Nephron (organoid): Measurements from ENCODE around the gene UBE2G1.

Experiments used
- H3K27ac Mint-ChIP-seq, 3 experiments: 2 replicates each; pipeline ENCODE4 v1.8.0; 2020; ENCODE audit warnings: mixed read lengths in 3 of 3, mild to moderate bottlenecking in 2 of 3, moderate library complexity in 1 of 3
- H3K27me3 Mint-ChIP-seq: 2 replicates; pipeline ENCODE4 v1.8.0; 2021; ENCODE audit warnings: low read depth, mild to moderate bottlenecking, moderate library complexity, mixed read lengths
- H3K36me3 Mint-ChIP-seq: 2 replicates; pipeline ENCODE4 v1.8.0; 2020; ENCODE audit warnings: low read depth, mixed read lengths
- H3K4me1 Mint-ChIP-seq: 2 replicates; pipeline ENCODE4 v1.8.0; 2020; ENCODE audit warnings: mixed read lengths
- H3K4me3 Mint-ChIP-seq, 3 experiments: 2 replicates each; pipeline ENCODE4 v1.8.0; 2020; ENCODE audit warnings: mild to moderate bottlenecking in 3 of 3, mixed read lengths in 3 of 3, moderate library complexity in 2 of 3
- H3K9me3 Mint-ChIP-seq: 2 replicates; pipeline ENCODE4 v1.8.0; 2020; ENCODE audit warnings: mixed read lengths
- TF ChIP-seq, protein P1 (sequence below), 3 experiments: fragments of 200-600 bp; sonication (generic); IDR thresholded peaks; one replicate each; pipeline ENCODE4 v1.5.0; 2021; ENCODE audit warnings: antibody characterized with exemption in 3 of 3; ENCODE audit not compliant: unreplicated experiment in 3 of 3

Gene UBE2G1

GRCh38 chr17:4304417-4305027 lies 62.0 kb downstream of the UBE2G1 start:
- H3K4me3 Mint-ChIP-seq = no peak overlapping the region
- TF ChIP-seq, protein P1, sequence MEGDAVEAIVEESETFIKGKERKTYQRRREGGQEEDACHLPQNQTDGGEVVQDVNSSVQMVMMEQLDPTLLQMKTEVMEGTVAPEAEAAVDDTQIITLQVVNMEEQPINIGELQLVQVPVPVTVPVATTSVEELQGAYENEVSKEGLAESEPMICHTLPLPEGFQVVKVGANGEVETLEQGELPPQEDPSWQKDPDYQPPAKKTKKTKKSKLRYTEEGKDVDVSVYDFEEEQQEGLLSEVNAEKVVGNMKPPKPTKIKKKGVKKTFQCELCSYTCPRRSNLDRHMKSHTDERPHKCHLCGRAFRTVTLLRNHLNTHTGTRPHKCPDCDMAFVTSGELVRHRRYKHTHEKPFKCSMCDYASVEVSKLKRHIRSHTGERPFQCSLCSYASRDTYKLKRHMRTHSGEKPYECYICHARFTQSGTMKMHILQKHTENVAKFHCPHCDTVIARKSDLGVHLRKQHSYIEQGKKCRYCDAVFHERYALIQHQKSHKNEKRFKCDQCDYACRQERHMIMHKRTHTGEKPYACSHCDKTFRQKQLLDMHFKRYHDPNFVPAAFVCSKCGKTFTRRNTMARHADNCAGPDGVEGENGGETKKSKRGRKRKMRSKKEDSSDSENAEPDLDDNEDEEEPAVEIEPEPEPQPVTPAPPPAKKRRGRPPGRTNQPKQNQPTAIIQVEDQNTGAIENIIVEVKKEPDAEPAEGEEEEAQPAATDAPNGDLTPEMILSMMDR (IDR thresholded peaks at IDR 0.05; ENCODE audit: unreplicated experiment in 3 of 3) = peak; percentile 62 to 64 (median 63)
- peaks cover 27% of the 10 kb centered on the region for H3K36me3 Mint-ChIP-seq

DNA sequence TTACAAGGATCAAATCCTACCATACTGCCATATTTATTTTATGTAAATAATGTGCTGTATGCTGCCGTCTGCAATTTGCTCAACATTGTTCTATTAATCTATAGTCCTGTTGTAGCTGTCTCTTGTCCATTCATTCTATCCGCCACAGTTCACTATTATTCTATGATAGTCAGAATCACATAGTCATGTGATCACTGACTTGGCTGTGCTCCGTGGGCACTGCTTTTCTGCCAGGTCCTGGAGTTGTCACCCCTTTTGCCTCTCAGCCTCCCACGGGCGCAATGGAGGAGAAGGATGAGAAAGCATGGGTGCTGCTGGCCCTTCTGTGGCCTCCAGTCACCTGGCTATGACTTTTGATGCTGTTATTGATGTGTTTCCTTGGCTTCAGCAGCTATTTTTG lies 65.4 kb downstream of the UBE2G1 start:
- no peaks in the 10 kb centered on the region for H3K27me3 Mint-ChIP-seq
- H3K36me3 Mint-ChIP-seq = peaks cover 33% of the 10 kb centered on the region
- no peaks in the 10 kb centered on the region for H3K9me3 Mint-ChIP-seq
- peak overlapping the region in 1 of 3 experiments; percentile 9 for H3K27ac Mint-ChIP-seq
- no peak overlapping the region for H3K4me3 Mint-ChIP-seq
- H3K4me1 Mint-ChIP-seq = peaks cover 9% of the 10 kb centered on the region
- TF ChIP-seq, protein P1 (IDR thresholded peaks at IDR 0.05; ENCODE audit: unreplicated experiment in 3 of 3) = no peak

More at GRCh38 chr17:4304417-4305027, 62.0 kb downstream of the UBE2G1 start:
- Mint-ChIP-seq H3K27ac (no peak overlapping the region), H3K27me3 (no peaks in the 10 kb centered on the region), H3K9me3 (no peaks in the 10 kb centered on the region), H3K4me1 (peaks cover 5% of the 10 kb centered on the region)

- H3K27me3 Mint-ChIP-seq = no peaks in the 10 kb centered on the region
- peaks cover 9% of the 10 kb centered on the region for H3K4me1 Mint-ChIP-seq
- TF ChIP-seq, protein P1 (IDR thresholded peaks at IDR 0.05; ENCODE audit: unreplicated experiment in 3 of 3) = no peak
- H3K36me3 Mint-ChIP-seq = peaks cover 37% of the 10 kb centered on the region
- H3K9me3 Mint-ChIP-seq = no peaks in the 10 kb centered on the region
- no peak overlapping the region for H3K27ac Mint-ChIP-seq
- no peak overlapping the region for H3K4me3 Mint-ChIP-seq
These were observed 69.1 kb downstream of the UBE2G1 start for GRCh38 chr17:4297351-4297750.

- Mint-ChIP-seq H3K4me3 (no peak overlapping the region), H3K9me3 (no peaks in the 10 kb centered on the region), H3K4me1 (peaks cover 3% of the 10 kb centered on the region), H3K27me3 (no peaks in the 10 kb centered on the region), H3K36me3 (peaks cover 24% of the 10 kb centered on the region), H3K27ac (no peak overlapping the region)
- TF ChIP-seq, protein P1 (IDR thresholded peaks at IDR 0.05; ENCODE audit: unreplicated experiment in 3 of 3) = no peak
These were observed 70.8 kb downstream of the UBE2G1 start for GRCh38 chr17:4295686-4296085.

DNA sequence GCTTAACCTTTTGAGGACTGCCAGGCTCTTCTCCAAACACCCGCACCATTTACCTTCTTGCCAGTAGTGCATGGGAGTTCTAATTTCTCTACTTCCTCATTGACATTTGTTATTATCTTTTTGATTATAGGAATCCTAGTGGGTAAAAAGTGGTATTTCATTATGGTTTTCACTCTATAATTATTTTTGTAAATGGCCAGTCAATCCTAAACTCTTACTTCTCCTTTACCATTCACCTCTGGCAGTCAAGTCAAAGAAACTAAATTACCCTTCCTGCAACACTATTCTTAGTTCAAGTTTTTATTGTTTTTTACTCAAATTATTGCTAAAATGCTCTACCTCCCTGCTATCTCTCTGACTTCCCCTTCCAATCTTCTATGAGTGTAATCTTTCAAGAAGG lies 72.9 kb downstream of the UBE2G1 start:
- H3K4me3 Mint-ChIP-seq = no peak overlapping the region
- peaks cover 3% of the 10 kb centered on the region for H3K4me1 Mint-ChIP-seq
- H3K27ac Mint-ChIP-seq = no peak overlapping the region
- TF ChIP-seq, protein P1 (IDR thresholded peaks at IDR 0.05; ENCODE audit: unreplicated experiment in 3 of 3) = no peak
- H3K27me3 Mint-ChIP-seq = no peaks in the 10 kb centered on the region
- H3K36me3 Mint-ChIP-seq = peaks cover 30% of the 10 kb centered on the region
- H3K9me3 Mint-ChIP-seq = no peaks in the 10 kb centered on the region

DNA sequence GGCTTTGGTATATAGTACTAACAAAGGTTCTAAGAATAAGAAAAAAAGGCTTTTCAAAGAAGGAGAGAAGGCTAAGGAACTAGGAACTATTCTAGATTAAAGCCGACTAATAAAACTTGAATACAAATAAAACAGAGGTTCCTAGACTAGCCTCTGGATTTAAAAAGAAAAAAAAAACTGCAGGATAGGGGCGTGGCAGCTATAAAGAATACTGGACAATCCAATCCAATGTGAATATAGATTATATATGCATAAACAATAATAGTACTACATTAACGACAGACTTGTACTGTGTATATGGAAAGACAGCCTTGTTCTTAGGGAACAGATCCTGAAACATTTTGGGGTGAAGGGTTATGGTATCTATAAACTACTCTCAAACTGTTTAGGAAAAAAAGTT lies 78.8 kb downstream of the UBE2G1 start:
- Mint-ChIP-seq H3K9me3 (no peaks in the 10 kb centered on the region), H3K4me1 (no peaks in the 10 kb centered on the region), H3K27me3 (no peaks in the 10 kb centered on the region), H3K27ac (no peak overlapping the region), H3K4me3 (no peak overlapping the region), H3K36me3 (peaks cover 38% of the 10 kb centered on the region)
- TF ChIP-seq, protein P1 (IDR thresholded peaks at IDR 0.05; ENCODE audit: unreplicated experiment in 3 of 3) = no peak
